Measurements from ENCODE around the gene TMEM229B.

Gene TMEM229B

DNA sequence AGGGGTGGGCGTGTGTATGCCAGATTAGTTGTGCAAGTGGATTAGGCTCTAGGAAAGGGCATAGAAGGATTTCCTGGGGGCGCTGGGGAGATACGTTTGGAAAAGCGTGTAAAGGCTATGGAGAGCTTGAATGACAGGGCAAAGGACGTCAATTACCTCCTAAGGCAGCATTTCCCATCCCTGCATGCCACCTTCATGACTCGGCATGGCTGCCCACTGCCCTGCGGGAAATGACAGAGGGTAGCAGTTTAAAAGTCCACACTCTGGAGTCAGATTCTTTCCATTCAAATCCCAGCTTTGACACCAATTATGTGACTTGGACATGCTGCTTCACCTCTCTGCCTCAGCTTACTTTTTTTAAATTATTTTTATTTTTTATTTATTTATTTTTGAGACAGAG lies 14.8 kb upstream of the TMEM229B start:
- TF ChIP-seq TEAD4 (IDR thresholded peaks at IDR 0.05), result no peak
- no peak for TF ChIP-seq TAF1 (IDR thresholded peaks at IDR 0.05; ENCODE audit: low read depth)
- TF ChIP-seq, protein P1, sequence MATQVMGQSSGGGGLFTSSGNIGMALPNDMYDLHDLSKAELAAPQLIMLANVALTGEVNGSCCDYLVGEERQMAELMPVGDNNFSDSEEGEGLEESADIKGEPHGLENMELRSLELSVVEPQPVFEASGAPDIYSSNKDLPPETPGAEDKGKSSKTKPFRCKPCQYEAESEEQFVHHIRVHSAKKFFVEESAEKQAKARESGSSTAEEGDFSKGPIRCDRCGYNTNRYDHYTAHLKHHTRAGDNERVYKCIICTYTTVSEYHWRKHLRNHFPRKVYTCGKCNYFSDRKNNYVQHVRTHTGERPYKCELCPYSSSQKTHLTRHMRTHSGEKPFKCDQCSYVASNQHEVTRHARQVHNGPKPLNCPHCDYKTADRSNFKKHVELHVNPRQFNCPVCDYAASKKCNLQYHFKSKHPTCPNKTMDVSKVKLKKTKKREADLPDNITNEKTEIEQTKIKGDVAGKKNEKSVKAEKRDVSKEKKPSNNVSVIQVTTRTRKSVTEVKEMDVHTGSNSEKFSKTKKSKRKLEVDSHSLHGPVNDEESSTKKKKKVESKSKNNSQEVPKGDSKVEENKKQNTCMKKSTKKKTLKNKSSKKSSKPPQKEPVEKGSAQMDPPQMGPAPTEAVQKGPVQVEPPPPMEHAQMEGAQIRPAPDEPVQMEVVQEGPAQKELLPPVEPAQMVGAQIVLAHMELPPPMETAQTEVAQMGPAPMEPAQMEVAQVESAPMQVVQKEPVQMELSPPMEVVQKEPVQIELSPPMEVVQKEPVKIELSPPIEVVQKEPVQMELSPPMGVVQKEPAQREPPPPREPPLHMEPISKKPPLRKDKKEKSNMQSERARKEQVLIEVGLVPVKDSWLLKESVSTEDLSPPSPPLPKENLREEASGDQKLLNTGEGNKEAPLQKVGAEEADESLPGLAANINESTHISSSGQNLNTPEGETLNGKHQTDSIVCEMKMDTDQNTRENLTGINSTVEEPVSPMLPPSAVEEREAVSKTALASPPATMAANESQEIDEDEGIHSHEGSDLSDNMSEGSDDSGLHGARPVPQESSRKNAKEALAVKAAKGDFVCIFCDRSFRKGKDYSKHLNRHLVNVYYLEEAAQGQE (IDR thresholded peaks at IDR 0.05; ENCODE audit: low read depth), result no peak
- TF ChIP-seq CREB1 (IDR thresholded peaks at IDR 0.05; ENCODE audit: low read depth), result no peak
- TF ChIP-seq EP300 (IDR thresholded peaks at IDR 0.05; ENCODE audit: borderline replicate concordance), result no peak
- no peak for TF ChIP-seq EGR1 (IDR thresholded peaks at IDR 0.05)
- TF ChIP-seq ZBTB7A (IDR thresholded peaks at IDR 0.05; ENCODE audit: low read depth), result no peak
- no peak for TF ChIP-seq MAX (IDR thresholded peaks at IDR 0.05)
- TF ChIP-seq USF1 (IDR thresholded peaks at IDR 0.05), result no peak
- no peak for TF ChIP-seq CEBPB (IDR thresholded peaks at IDR 0.05)
- no peak for TF ChIP-seq FOXM1 (IDR thresholded peaks at IDR 0.05; ENCODE audit: borderline replicate concordance, low read depth)
- TF ChIP-seq TCF12 (IDR thresholded peaks at IDR 0.05; ENCODE audit: low read depth), result no peak
- TF ChIP-seq YY1 (IDR thresholded peaks at IDR 0.05; ENCODE audit: low read depth), result no peak
- TF ChIP-seq NFIC (IDR thresholded peaks at IDR 0.05), result no peak
- no peak for TF ChIP-seq RAD21 (IDR thresholded peaks at IDR 0.05; ENCODE audit: low read depth)

- TF ChIP-seq NFIC (IDR thresholded peaks at IDR 0.05) (no peak), MAX (IDR thresholded peaks at IDR 0.05) (no peak)
These were observed 14.3 kb upstream of the TMEM229B start for GRCh38 chr14:67502867-67503266.

GRCh38 chr14:67501670-67502069 lies 13.1 kb upstream of the TMEM229B start:
- TF ChIP-seq CREB1 (IDR thresholded peaks at IDR 0.05; ENCODE audit: low read depth), result no peak
- TF ChIP-seq RAD21 (IDR thresholded peaks at IDR 0.05; ENCODE audit: low read depth), result no peak
- no peak for TF ChIP-seq YY1 (IDR thresholded peaks at IDR 0.05; ENCODE audit: low read depth)
- no peak for TF ChIP-seq TAF1 (IDR thresholded peaks at IDR 0.05; ENCODE audit: low read depth)
- no peak for TF ChIP-seq ZBTB7A (IDR thresholded peaks at IDR 0.05; ENCODE audit: low read depth)
- TF ChIP-seq FOXM1 (IDR thresholded peaks at IDR 0.05; ENCODE audit: borderline replicate concordance, low read depth), result no peak
- no peak for TF ChIP-seq CEBPB (IDR thresholded peaks at IDR 0.05)
- no peak for TF ChIP-seq EGR1 (IDR thresholded peaks at IDR 0.05)
- TF ChIP-seq TEAD4 (IDR thresholded peaks at IDR 0.05), result no peak
- TF ChIP-seq, protein P1 (IDR thresholded peaks at IDR 0.05; ENCODE audit: low read depth), result no peak
- no peak for TF ChIP-seq EP300 (IDR thresholded peaks at IDR 0.05; ENCODE audit: borderline replicate concordance)
- TF ChIP-seq MAX (IDR thresholded peaks at IDR 0.05), result no peak
- no peak for TF ChIP-seq TCF12 (IDR thresholded peaks at IDR 0.05; ENCODE audit: low read depth)
- TF ChIP-seq USF1 (IDR thresholded peaks at IDR 0.05), result no peak

DNA sequence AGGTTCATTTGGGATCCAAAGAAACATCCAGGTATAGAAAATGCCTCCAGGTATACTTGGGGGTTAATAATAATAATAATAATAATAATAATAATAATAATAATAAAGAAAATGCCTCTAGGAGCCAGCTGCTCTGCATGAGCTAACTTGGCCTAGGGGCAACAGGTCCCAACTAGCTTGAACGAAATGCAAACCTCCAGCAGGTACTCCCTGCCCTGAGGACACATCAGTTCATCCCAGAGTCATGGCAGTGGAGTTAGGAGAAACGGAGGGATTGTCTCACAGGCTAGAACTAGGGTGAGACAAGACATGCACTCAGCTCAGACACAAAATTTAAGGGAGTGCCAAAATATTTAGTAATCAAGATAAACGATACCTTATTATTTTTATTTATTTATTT lies 12.5 kb upstream of the TMEM229B start:
- no peak for TF ChIP-seq NFIC (IDR thresholded peaks at IDR 0.05)
- TF ChIP-seq TAF1 (IDR thresholded peaks at IDR 0.05; ENCODE audit: low read depth), result no peak
- TF ChIP-seq FOXM1 (IDR thresholded peaks at IDR 0.05; ENCODE audit: borderline replicate concordance, low read depth), result no peak
- TF ChIP-seq CEBPB (IDR thresholded peaks at IDR 0.05), result no peak
- no peak for TF ChIP-seq RAD21 (IDR thresholded peaks at IDR 0.05; ENCODE audit: low read depth)
- TF ChIP-seq TEAD4 (IDR thresholded peaks at IDR 0.05), result no peak
- TF ChIP-seq, protein P1 (IDR thresholded peaks at IDR 0.05; ENCODE audit: low read depth), result no peak
- TF ChIP-seq EGR1 (IDR thresholded peaks at IDR 0.05), result no peak

- TF ChIP-seq CEBPB (IDR thresholded peaks at IDR 0.05) (no peak), TEAD4 (IDR thresholded peaks at IDR 0.05) (no peak), FOXM1 (IDR thresholded peaks at IDR 0.05; ENCODE audit: borderline replicate concordance, low read depth) (no peak), RAD21 (IDR thresholded peaks at IDR 0.05; ENCODE audit: low read depth) (no peak), ZBTB7A (IDR thresholded peaks at IDR 0.05; ENCODE audit: low read depth) (no peak), YY1 (IDR thresholded peaks at IDR 0.05; ENCODE audit: low read depth) (no peak), NFIC (IDR thresholded peaks at IDR 0.05) (no peak), EGR1 (IDR thresholded peaks at IDR 0.05) (no peak), MAX (IDR thresholded peaks at IDR 0.05) (no peak), USF1 (IDR thresholded peaks at IDR 0.05) (no peak), TAF1 (IDR thresholded peaks at IDR 0.05; ENCODE audit: low read depth) (no peak), EP300 (IDR thresholded peaks at IDR 0.05; ENCODE audit: borderline replicate concordance) (no peak), TCF12 (IDR thresholded peaks at IDR 0.05; ENCODE audit: low read depth) (no peak), CREB1 (IDR thresholded peaks at IDR 0.05; ENCODE audit: low read depth) (no peak)
- TF ChIP-seq, protein P1 (IDR thresholded peaks at IDR 0.05; ENCODE audit: low read depth), result no peak
These were observed 9.2 kb upstream of the TMEM229B start for GRCh38 chr14:67497716-67498115.
